ENCODE measurements around the gene PTPRG.

DNA sequence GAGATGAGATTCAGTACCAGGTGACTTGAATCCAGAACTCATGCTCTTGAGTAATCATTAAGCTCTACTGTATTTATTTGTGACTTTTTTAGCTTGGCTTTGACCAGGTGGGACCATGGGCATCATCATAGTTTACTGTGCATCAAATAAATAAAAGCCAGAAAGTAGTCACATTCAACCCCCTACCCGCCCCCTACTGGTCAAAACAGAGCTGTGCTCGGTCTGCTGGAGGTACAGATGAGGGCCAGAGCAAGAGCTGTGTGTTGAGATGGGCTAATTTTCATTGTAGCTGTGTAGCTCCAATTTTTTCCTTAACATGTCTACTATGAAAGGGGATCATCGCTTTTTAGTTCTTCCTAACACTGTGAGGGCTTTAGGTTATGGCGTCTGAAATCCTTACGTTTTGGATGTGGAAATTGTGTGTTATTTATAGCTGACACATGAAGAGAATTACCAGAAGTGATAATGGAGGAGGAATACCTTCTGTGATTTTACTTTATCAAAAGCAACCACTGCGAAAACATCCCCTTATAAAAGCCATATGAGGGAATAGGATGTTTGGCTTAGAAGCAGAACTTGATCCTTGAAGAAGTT is 375.1 kb downstream of the PTPRG start:
- TF ChIP-seq TAF1 (IDR thresholded peaks at IDR 0.05; ENCODE audit: borderline replicate concordance, insufficient read depth, low read length) (no peak), REST (IDR thresholded peaks at IDR 0.05; ENCODE audit: insufficient read depth in 1 of 2, low read depth in 2 of 2, low read length in 2 of 2) (no peak), POLR2AphosphoS5 (IDR thresholded peaks at IDR 0.05; ENCODE audit: low read depth, low read length) (no peak), SIN3A (IDR thresholded peaks at IDR 0.05; ENCODE audit: borderline replicate concordance, insufficient read depth, low read length) (no peak), FOXP2 (optimal IDR thresholded peaks at IDR 0.05; ENCODE audit: borderline replicate concordance, extremely low read depth, extremely low read length, insufficient read depth) (no peak)

All from PFSK-1 (cell line).